OCI-LY1 (cell line): ENCODE data around the gene PLD6.

Source experiments
- EZH2 ChIP-seq: fragments of 200-600 bp; sonication (generic), shearing (Covaris generic); IDR thresholded peaks from 2 replicates; pipeline ENCODE4 v1.8.0; 2017; ENCODE audit warnings: borderline replicate concordance, mixed run types, mild to moderate bottlenecking, antibody characterized with exemption, low read length, moderate library complexity, mixed read lengths
- TF ChIP-seq, protein P1 (sequence below): fragments of 200-600 bp; sonication (generic), shearing (Covaris generic); IDR thresholded peaks from 2 replicates; pipeline ENCODE4 v1.5.1; 2017; ENCODE audit warnings: mild to moderate bottlenecking, antibody characterized with exemption, low read length, moderate library complexity, mixed read lengths

DNA sequence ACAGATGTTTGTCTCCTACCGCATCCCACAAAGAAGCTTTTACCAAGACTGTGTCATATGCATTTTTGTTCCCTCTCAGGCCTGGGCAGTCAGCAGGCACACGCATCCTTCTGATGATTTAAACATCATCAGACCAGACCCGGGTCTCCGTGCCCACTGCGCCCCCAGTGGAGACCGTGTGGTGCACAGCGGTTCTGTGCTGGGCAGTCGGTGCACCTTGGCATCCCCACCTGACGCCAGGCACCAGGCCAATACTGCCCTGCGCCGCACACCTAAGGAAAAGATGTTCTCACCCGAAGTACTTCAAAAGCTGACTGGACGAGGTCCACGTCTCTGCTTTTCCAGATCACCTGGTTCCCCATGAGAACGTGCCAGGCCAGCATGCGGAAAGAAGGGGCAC, 10.6 kb upstream of the PLD6 start:
- TF ChIP-seq, protein P1, sequence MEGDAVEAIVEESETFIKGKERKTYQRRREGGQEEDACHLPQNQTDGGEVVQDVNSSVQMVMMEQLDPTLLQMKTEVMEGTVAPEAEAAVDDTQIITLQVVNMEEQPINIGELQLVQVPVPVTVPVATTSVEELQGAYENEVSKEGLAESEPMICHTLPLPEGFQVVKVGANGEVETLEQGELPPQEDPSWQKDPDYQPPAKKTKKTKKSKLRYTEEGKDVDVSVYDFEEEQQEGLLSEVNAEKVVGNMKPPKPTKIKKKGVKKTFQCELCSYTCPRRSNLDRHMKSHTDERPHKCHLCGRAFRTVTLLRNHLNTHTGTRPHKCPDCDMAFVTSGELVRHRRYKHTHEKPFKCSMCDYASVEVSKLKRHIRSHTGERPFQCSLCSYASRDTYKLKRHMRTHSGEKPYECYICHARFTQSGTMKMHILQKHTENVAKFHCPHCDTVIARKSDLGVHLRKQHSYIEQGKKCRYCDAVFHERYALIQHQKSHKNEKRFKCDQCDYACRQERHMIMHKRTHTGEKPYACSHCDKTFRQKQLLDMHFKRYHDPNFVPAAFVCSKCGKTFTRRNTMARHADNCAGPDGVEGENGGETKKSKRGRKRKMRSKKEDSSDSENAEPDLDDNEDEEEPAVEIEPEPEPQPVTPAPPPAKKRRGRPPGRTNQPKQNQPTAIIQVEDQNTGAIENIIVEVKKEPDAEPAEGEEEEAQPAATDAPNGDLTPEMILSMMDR: peak; percentile 21; the same call in 1 of the 2 replicates
- TF ChIP-seq EZH2: no peak
